ENCODE measurements around the gene MBD3L1. TPM values are rescaled to one million over a fixed set of nuclear protein-coding genes. Genes with fewer than 3 reads are reported as not detected.

Gene MBD3L1
- total RNA-seq, 1 experiment from 2014 or later = not detected

DNA sequence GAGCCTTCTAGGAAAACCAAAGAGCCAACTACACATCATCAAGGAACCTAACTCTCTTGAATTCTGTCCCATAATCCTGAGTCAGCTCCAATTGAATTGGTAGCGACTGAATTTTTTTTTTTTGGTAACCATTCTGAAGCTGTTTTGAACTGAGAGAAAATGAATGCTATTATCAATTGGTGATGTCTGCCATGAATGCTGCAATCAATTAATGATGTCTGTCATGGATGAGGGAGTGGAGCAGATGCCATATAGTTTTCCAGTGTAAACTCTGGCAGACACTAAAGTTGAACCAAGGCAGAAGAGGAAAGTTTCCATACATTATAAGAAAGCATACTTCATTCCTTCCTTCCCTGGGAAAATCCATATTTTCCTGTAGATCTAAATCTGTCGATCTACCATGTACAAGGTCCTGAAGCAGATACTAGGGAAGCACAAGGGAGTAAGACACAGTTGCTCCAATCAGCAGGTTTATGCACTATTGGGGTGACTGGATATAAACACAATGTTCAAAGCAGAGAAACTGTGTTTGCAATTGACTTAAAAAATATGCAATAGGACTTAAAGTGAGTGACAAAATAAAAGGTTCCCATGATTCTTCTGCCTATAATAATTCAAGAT lies 48.8 kb downstream of the MBD3L1 start:
- DNase-seq (ENCODE audit: low read depth) = no peak

GRCh38 chr19:8881512-8881911 lies 49.3 kb downstream of the MBD3L1 start:
- no peak for DNase-seq (ENCODE audit: low read depth)

DNA sequence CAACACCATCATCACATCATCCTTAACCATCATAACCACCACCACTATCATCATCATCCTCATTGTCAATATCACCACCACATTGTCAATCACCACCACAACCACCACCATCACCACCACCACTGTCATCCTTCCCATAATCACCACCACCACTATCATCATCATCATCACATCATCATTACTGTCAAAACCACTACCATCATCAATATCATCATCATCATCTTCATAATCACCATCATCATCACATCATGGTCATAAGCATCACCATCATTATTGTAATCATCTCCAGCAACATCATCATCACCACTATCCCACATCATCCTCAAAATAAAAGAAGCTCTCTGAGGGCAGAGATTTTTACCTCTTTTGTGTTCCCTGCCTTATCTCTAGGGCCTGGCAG lies 52.2 kb downstream of the MBD3L1 start:
- no peak for DNase-seq (ENCODE audit: low read depth)

GRCh38 chr19:8887364-8887763 lies 55.2 kb downstream of the MBD3L1 start:
- no peak for DNase-seq (ENCODE audit: low read depth)

DNA sequence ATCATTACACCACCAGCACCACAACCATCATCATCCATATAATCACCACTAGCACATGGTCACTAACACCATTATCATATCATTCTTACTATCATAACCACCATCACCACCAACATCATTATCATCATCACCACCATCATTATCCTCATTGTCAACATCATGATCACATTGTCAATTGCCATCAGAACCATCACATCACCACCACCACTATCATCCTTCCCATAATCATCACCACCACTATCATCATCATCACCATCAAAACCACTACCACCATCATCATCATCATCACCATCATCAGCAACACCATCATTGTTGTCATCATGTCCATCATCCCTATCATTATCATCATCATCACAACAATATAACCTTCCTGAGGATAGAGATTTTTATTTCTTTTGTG lies 58.1 kb downstream of the MBD3L1 start:
- no peak for DNase-seq (ENCODE audit: low read depth)

Other genes with a start within 250 kb of the MBD3L1 start
- gene ADAMTS10, start 221.7 kb upstream of the MBD3L1 start, total RNA-seq (2014; rRNA removed; shearing (Covaris generic)) = 3.1 and 6.6 TPM in 2 replicates
- gene NFILZ, start 201.7 kb upstream of the MBD3L1 start, total RNA-seq (2014; rRNA removed; shearing (Covaris generic)) = not detected in 2 replicates
- not detected in 2 replicates for gene ACTL9, start 133.6 kb upstream of the MBD3L1 start, total RNA-seq (2014; rRNA removed; shearing (Covaris generic))
- gene OR2Z1, start 110.7 kb upstream of the MBD3L1 start, total RNA-seq (2014; rRNA removed; shearing (Covaris generic)) = not detected in 2 replicates
- 10.4 and 12.5 TPM in 2 replicates for gene ZNF558, start 73 bp upstream of the MBD3L1 start, total RNA-seq (2014; rRNA removed; shearing (Covaris generic))
- not detected in 2 replicates for gene MUC16, start 178.0 kb downstream of the MBD3L1 start, total RNA-seq (2014; rRNA removed; shearing (Covaris generic))